Loucy (cell line): ENCODE data around the gene SLC50A1.

Experiments
- H2AFZ ChIP-seq: fragments of 200-600 bp; sonication (generic); 2 replicates; pipeline ENCODE4 v1.6.0; 2016; ENCODE audit warnings: antibody characterized with exemption, mild to moderate bottlenecking, low read length, moderate library complexity
- H3F3A ChIP-seq: fragments of 200-600 bp; 2 replicates; pipeline ENCODE4 v1.6.0; 2016; ENCODE audit warnings: antibody characterized with exemption, low read depth, mild to moderate bottlenecking
- H3K27me3 ChIP-seq: fragments of 200-600 bp; sonication (generic); 2 replicates; pipeline ENCODE4 v1.6.1; 2014; ENCODE audit warnings: low read length, mild to moderate bottlenecking; ENCODE audit not compliant: insufficient read depth, poor library complexity, severe bottlenecking
- H3K36me3 ChIP-seq: fragments of 200-600 bp; sonication (generic); 2 replicates; pipeline ENCODE4 v1.6.1; 2016; ENCODE audit warnings: low read length; ENCODE audit not compliant: insufficient read depth
- H3K4me1 ChIP-seq: fragments of 200-600 bp; sonication (generic); 2 replicates; pipeline ENCODE4 v1.5.1; 2014; ENCODE audit warnings: low read length, mild to moderate bottlenecking; ENCODE audit not compliant: insufficient read depth, poor library complexity, severe bottlenecking
- H3K4me2 ChIP-seq: fragments of 200-600 bp; sonication (generic); 2 replicates; pipeline ENCODE4 v1.6.0; 2014; ENCODE audit warnings: antibody characterized with exemption, low read length, low read depth, mild to moderate bottlenecking; ENCODE audit not compliant: poor library complexity, severe bottlenecking
- H3K4me3 ChIP-seq: fragments of 200-600 bp; sonication (generic); 2 replicates; pipeline ENCODE4 v1.5.1; 2014; ENCODE audit warnings: low read length, mild to moderate bottlenecking, mixed read lengths; ENCODE audit not compliant: poor library complexity, severe bottlenecking
- H3K79me2 ChIP-seq: fragments of 200-600 bp; sonication (generic); 2 replicates; pipeline ENCODE4 v1.6.1; 2014; ENCODE audit warnings: low read length; ENCODE audit not compliant: insufficient read depth
- H3K9ac ChIP-seq: fragments of 200-600 bp; sonication (generic); 2 replicates; pipeline ENCODE4 v1.6.0; 2014; ENCODE audit warnings: mild to moderate bottlenecking, low read depth, low read length, moderate library complexity; ENCODE audit not compliant: poor library complexity, severe bottlenecking
- H3K9me2 ChIP-seq: fragments of 200-600 bp; sonication (generic); replicated peaks from 2 replicates; pipeline ENCODE4 v1.6.1; 2016; ENCODE audit warnings: low read depth, low read length, mixed read lengths
- H3K9me3 ChIP-seq: fragments of 200-600 bp; sonication (generic); 2 replicates; pipeline ENCODE4 v1.6.1; 2014; ENCODE audit warnings: mild to moderate bottlenecking, antibody characterized with exemption, low read length, low read depth; ENCODE audit not compliant: insufficient read depth
- H4K20me1 ChIP-seq: fragments of 200-600 bp; sonication (generic); 2 replicates; pipeline ENCODE4 v1.6.0; 2014; ENCODE audit warnings: antibody characterized with exemption, low read length, mild to moderate bottlenecking; ENCODE audit not compliant: insufficient read depth, poor library complexity, severe bottlenecking
- EZH2phosphoT487 ChIP-seq: fragments of 200-600 bp; IDR thresholded peaks from 2 replicates; pipeline ENCODE4 v1.6.1; 2018; ENCODE audit warnings: antibody characterized with exemption, mild to moderate bottlenecking, moderate library complexity, borderline replicate concordance
- TF ChIP-seq, protein P1 (sequence below): fragments of 200-600 bp; sonication (generic); conservative IDR thresholded peaks from 2 replicates; pipeline ENCODE4 v1.5.1; 2014; ENCODE audit warnings: mild to moderate bottlenecking, antibody characterized with exemption, low read length

Gene SLC50A1

DNA sequence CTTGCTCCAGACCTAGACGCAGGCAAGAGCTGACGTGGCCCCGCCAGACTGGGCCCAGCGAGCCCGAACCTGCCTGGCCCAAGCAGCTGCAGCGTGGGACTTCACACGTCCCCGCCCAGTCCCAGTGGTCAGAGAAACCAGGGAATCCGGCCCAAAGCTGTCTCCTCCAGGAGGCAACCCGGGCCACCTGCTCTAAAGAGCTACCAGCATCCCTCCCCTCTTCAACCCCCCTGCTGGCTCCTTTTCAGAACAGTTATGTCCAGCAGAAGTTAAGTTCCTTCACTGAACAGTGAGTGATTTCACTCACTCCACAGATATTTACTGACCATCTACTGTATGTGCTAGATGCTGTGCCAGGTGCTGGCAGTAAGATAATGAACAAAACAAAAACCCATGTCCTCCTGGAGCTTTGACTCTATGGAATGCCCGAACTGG is 10.1 kb upstream of the SLC50A1 start:
- Histone ChIP-seq H3K79me2 (no peaks in the 10 kb centered on the region), H2AFZ (no peak overlapping the region), H3K9ac (no peak overlapping the region), H3F3A (no peaks in the 10 kb centered on the region), H3K36me3 (no peaks in the 10 kb centered on the region), H3K27me3 (peaks cover 19% of the 10 kb centered on the region), H3K9me2 (no peaks in the 10 kb centered on the region), H3K9me3 (no peaks in the 10 kb centered on the region), H3K4me2 (no peak overlapping the region), H4K20me1 (no peaks in the 10 kb centered on the region), H3K4me3 (no peak overlapping the region), H3K4me1 (peaks cover 25% of the 10 kb centered on the region)
- TF ChIP-seq EZH2phosphoT487: no peak
- TF ChIP-seq, protein P1, sequence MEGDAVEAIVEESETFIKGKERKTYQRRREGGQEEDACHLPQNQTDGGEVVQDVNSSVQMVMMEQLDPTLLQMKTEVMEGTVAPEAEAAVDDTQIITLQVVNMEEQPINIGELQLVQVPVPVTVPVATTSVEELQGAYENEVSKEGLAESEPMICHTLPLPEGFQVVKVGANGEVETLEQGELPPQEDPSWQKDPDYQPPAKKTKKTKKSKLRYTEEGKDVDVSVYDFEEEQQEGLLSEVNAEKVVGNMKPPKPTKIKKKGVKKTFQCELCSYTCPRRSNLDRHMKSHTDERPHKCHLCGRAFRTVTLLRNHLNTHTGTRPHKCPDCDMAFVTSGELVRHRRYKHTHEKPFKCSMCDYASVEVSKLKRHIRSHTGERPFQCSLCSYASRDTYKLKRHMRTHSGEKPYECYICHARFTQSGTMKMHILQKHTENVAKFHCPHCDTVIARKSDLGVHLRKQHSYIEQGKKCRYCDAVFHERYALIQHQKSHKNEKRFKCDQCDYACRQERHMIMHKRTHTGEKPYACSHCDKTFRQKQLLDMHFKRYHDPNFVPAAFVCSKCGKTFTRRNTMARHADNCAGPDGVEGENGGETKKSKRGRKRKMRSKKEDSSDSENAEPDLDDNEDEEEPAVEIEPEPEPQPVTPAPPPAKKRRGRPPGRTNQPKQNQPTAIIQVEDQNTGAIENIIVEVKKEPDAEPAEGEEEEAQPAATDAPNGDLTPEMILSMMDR: no peak

- Histone ChIP-seq H3K79me2 (no peaks in the 10 kb centered on the region), H4K20me1 (no peaks in the 10 kb centered on the region), H3K36me3 (no peaks in the 10 kb centered on the region), H3K9me2 (no peaks in the 10 kb centered on the region), H3K9ac (no peak overlapping the region), H3K4me1 (peaks cover 25% of the 10 kb centered on the region), H3K9me3 (no peaks in the 10 kb centered on the region), H3K4me2 (no peak overlapping the region), H3F3A (no peaks in the 10 kb centered on the region), H3K27me3 (peaks cover 19% of the 10 kb centered on the region), H3K4me3 (no peak overlapping the region), H2AFZ (no peak overlapping the region)
- no peak for TF ChIP-seq EZH2phosphoT487
- TF ChIP-seq, protein P1: no peak
Observed at GRCh38 chr1:155125946-155126555, 9.6 kb upstream of the SLC50A1 start.

DNA sequence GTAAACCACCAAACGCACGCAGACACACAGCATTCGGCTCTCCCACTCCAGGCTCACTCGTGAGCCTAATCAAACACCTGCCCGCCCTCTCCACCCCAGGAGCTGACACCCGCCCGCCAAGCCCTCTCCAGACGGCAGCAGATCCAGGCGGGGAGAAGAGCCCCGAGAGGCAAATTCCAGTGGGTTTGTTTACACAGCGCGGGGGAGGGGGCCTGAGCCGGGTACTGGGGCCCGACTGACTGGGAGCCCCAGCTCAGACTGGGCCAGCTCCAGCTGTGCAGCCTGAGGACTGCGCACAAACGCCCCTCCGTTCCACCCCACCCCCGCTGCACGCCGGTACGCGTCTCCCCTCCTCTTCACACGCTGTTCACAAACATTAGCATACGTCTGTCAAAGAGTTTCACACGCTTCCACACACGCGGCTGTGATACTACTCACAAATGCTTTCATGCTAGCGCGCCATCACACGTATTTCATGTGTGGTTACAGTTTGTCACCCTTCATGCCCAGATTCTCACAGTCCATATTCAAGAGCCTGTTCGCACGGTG is 9.0 kb upstream of the SLC50A1 start:
- Histone ChIP-seq H3K27me3 (peaks cover 19% of the 10 kb centered on the region), H3F3A (no peaks in the 10 kb centered on the region), H3K9me3 (no peaks in the 10 kb centered on the region), H2AFZ (peak overlapping the region; percentile 71; the same call in 1 of the 2 replicates), H3K9ac (no peak overlapping the region), H3K4me2 (peak overlapping the region; percentile 74), H4K20me1 (no peaks in the 10 kb centered on the region), H3K36me3 (no peaks in the 10 kb centered on the region), H3K79me2 (no peaks in the 10 kb centered on the region), H3K9me2 (no peaks in the 10 kb centered on the region), H3K4me3 (peak overlapping the region; percentile 67), H3K4me1 (peaks cover 25% of the 10 kb centered on the region)
- TF ChIP-seq, protein P1: no peak
- no peak for TF ChIP-seq EZH2phosphoT487
